GM12875 (cell line): Measurements from ENCODE around the gene SEMG1.
A peak's percentile ranks its signal among the peaks of the same experiment; 100 is the strongest.

ENCODE experiments used
- H3K4me3 ChIP-seq: one replicate; pipeline ENCODE4 v1.5.1; 2011; ENCODE audit warnings: low read depth, low read length, control low read depth
- TF ChIP-seq, protein P1 (sequence below): IDR thresholded peaks from 2 replicates; pipeline ENCODE4 v1.5.1; 2011; ENCODE audit warnings: low read depth, mild to moderate bottlenecking, control low read depth, inconsistent platforms, low read length, moderate library complexity, borderline replicate concordance; ENCODE audit not compliant: insufficient read depth

The SEMG1 gene

GRCh38 chr20:45221076-45221475 is 14.2 kb downstream of the SEMG1 start, which contains the start of gene SEMG2:
Gene SEMG2 (plus strand): TSS chr20:45221373. CDS start chr20:45221390, 17 bp downstream.
- H3K4me3 ChIP-seq = no peak within 1 kb of the TSS
- TF ChIP-seq, protein P1, sequence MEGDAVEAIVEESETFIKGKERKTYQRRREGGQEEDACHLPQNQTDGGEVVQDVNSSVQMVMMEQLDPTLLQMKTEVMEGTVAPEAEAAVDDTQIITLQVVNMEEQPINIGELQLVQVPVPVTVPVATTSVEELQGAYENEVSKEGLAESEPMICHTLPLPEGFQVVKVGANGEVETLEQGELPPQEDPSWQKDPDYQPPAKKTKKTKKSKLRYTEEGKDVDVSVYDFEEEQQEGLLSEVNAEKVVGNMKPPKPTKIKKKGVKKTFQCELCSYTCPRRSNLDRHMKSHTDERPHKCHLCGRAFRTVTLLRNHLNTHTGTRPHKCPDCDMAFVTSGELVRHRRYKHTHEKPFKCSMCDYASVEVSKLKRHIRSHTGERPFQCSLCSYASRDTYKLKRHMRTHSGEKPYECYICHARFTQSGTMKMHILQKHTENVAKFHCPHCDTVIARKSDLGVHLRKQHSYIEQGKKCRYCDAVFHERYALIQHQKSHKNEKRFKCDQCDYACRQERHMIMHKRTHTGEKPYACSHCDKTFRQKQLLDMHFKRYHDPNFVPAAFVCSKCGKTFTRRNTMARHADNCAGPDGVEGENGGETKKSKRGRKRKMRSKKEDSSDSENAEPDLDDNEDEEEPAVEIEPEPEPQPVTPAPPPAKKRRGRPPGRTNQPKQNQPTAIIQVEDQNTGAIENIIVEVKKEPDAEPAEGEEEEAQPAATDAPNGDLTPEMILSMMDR = no peak

- TF ChIP-seq, protein P1 = no peak
- no peak overlapping the region for H3K4me3 ChIP-seq
Observed at GRCh38 chr20:45223136-45223535, 16.3 kb downstream of the SEMG1 start.

DNA sequence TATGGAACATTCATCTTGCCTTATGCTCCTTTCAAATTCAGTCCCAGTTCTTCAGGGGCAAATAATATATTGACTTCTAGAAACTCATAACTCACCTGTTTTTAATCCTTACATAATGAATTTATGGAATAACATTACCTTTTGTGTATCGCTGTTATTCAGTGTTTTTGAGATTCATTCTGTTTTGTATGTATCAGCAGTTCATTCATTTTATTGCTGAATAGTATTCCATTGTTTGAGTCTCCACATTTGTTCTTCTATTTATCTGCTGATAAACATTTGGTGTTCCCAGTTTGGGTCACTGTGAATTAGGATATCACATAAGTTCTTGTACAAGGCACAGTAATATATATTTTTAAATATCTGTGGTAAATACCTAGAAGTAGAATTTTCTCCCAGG is 19.5 kb downstream of the SEMG1 start:
- TF ChIP-seq, protein P1 = no peak
- H3K4me3 ChIP-seq = no peak overlapping the region

DNA sequence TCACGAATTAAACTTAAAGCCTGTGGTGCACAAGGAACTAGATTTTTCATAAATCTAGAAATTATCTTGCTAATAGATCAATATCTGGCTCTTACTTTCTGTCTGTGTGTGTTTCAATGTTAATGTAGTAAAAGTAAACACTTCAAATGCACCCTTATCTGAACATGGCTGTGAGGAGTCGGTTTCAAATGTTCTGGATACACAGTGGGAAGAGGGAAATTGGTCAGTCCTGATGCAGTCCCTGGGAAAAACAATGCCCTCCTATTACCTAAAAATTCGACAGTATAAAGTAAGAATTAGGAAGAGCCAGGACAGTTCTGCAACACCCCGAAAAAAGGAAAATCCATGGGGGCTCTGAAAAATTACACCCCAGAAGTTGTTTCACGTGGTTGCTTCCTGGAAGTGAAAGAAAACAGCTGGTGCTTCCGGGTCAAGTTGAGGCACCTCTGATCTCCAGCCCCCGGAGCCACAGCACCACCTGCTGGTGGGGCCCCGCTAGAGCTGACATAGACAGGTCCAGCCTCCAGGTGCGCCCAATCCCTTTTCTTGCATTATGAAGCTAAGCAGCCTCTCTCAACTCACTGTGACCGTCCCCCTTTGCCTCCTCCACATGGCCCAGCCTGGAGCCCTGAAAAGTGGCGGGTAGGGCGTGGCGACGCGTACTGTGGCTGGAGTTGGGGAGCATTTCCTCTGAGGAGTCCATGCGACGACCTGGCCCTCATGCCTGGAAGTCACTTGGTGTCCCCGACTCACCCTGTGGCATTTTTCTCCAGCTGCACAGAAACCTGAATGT is 22.6 kb downstream of the SEMG1 start:
- no peak overlapping the region for H3K4me3 ChIP-seq
- TF ChIP-seq, protein P1 = peak; percentile 66; the same call in 1 of the 2 replicates

- H3K4me3 ChIP-seq = no peak overlapping the region
- TF ChIP-seq, protein P1 = no peak
Observed at GRCh38 chr20:45230631-45231030, 23.8 kb downstream of the SEMG1 start.

DNA sequence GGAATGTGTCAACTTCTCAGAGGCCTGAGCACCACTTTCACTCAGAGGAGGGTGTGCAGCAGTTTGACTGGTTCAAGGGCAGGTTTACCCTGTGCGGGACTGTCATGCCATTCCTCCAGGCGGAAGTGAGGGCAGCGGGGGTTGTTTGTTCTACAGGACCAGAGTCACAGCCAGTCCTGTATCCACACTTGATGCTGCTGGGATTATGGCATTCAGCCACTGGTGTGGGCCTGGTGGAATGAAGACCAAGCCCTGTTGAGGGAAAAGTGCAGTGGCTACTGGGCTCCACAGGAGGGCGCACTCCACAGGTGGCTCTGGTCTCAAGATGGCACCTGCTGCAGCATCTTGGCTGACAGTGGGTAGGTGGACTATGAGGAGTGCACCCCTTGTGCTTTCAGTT is 29.2 kb downstream of the SEMG1 start:
- no peak overlapping the region for H3K4me3 ChIP-seq
- TF ChIP-seq, protein P1 = peak; percentile 69

DNA sequence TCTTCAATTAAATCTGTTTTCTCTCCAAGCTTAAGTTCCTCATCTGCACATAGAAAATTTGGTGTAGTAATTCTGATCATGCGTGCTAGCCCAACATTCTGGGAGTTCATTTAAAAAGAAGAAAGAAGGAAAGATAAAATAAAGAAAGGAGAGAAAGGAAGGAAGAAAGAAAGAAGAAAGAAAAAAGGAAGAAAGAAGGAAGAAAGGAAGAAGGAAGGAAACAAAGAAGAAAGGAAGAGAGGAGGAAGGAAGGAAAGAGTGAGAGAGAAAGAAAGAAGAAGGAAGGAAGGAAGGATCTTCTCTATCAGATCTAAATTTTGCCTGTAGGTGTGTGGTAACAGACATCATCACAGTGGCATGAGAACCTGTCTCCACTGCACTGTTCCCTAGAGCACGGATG is 31.3 kb downstream of the SEMG1 start:
- no peak overlapping the region for H3K4me3 ChIP-seq
- TF ChIP-seq, protein P1 = no peak
